Fibroblast of mammary gland (primary cell): ENCODE results near the gene COIL.

Experiments used
- DNase-seq: peaks from one replicate; pipeline ENCODE4 v3.0.0-alpha.2; 2010; ENCODE audit warnings: low read depth
- H3K4me3 ChIP-seq: 2 replicates; pipeline ENCODE4 v1.5.1; 2011; ENCODE audit warnings: low read depth, mild to moderate bottlenecking, low read length, moderate library complexity; ENCODE audit not compliant: control insufficient read depth
- CTCF ChIP-seq: conservative IDR thresholded peaks from 2 replicates; pipeline ENCODE4 v1.5.1; 2011; ENCODE audit warnings: low read depth, low read length, inconsistent platforms; ENCODE audit not compliant: control insufficient read depth, insufficient read depth

COIL gene

GRCh38 chr17:56978441-56979090 is 17.7 kb upstream of the COIL start:
- no peak for TF ChIP-seq CTCF
- H3K4me3 ChIP-seq: peak overlapping the region; percentile 84
- DNase-seq: peak; percentile 16

GRCh38 chr17:56977673-56978395 is 17.0 kb upstream of the COIL start, which contains the start of gene SCPEP1:
SCPEP1 (plus strand) TSS chr17:56978131; CDS start chr17:56978160, 29 bp downstream.
- H3K4me3 ChIP-seq: peak within 1 kb of the TSS; percentile 84
- peak; percentile 68 for DNase-seq
- no peak for TF ChIP-seq CTCF

- no peak for TF ChIP-seq CTCF
- H3K4me3 ChIP-seq: peak overlapping the region; percentile 84
- DNase-seq: no peak
These were observed 16.2 kb upstream of the COIL start for GRCh38 chr17:56976941-56977608.

- no peak overlapping the region for H3K4me3 ChIP-seq
- DNase-seq: no peak
- TF ChIP-seq CTCF: no peak
These were observed 14.8 kb upstream of the COIL start for GRCh38 chr17:56975656-56976055.

GRCh38 chr17:56974055-56974454 is 13.2 kb upstream of the COIL start:
- H3K4me3 ChIP-seq: no peak overlapping the region
- TF ChIP-seq CTCF: no peak
- DNase-seq: no peak

GRCh38 chr17:56973520-56973919 is 12.7 kb upstream of the COIL start:
- DNase-seq: peak; percentile 90
- TF ChIP-seq CTCF: no peak

More at GRCh38 chr17:56973520-56973919, 12.7 kb upstream of the COIL start:
- no peak overlapping the region for H3K4me3 ChIP-seq
